ENCODE results near the gene KANSL1L. TPM values are rescaled to one million over a fixed set of nuclear protein-coding genes. Genes with fewer than 3 reads are reported as not detected.

KANSL1L gene
- total and polyA plus RNA-seq, 9 of the 15 experiments (the other 6 are each of a cell fraction or from before 2014, with no cell fraction given) = 1.3 to 6.7 (median 2.4) TPM

DNA sequence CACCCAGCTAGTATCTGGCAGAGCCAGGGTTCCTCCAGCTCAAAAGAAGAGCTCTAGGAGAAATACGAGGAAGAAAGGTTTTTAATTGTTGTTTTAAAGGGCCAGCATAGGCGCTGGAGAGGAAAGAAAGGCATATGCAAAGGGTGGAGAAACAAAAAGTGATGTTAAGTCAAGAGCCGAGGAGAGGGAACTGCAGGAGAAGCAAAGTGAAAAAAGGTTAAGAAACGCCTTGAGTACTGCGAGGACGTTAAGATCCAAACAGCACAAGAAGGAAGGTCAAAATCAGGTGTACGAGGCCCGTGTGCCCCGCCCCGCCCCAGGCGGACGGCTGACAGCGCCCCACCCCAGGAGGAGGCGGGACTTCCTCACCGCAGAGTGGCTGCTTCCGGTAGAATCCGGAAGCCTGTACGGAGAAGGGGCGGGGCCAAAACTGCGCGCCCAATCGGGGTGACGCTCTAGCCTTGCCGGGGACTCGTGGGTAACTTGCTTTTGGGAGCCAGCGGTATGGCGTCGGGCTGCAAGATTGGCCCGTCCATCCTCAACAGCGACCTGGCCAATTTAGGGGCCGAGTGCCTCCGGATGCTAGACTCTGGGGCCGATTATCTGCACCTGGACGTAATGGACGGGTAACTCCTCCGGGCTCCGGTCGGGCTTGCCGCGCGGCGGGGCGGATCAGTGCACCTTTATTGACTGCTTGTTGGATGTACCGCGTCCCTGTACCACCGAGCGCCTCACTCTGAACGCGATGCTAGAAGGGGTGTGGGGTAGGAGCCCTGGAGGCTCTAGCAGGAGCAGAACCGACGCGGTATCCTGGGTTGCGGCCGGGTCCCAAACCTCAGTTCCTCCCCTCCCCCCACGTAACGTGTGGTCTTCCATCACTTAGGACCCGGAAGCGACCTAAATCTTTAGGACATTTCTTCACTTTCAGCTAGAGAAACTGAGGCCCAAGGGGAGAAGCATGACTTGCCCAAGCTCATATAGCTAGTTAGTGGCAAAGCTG lies 168.8 kb downstream of the KANSL1L start, which contains the start of gene RPE (continued):
- TF ChIP-seq ZBTB40 (IDR thresholded peaks at IDR 0.05) (peak; percentile 95), ZBTB40 (CRISPR knock-in tag; IDR thresholded peaks at IDR 0.05) (no peak), SMC3 (conservative IDR thresholded peaks at IDR 0.05; ENCODE audit: insufficient read depth, low read depth, low read length) (no peak), RBBP5 (IDR thresholded peaks at IDR 0.05; ENCODE audit: borderline replicate concordance, insufficient read depth, low read length, poor library complexity, severe bottlenecking) (peak; percentile 67), RB1 (IDR thresholded peaks at IDR 0.05; ENCODE audit: low read depth) (peak; percentile 12; the same call in 1 of the 2 replicates), FUS (optimal IDR thresholded peaks at IDR 0.05; ENCODE audit: low read depth, low read length) (no peak), MEF2D (tag; conservative IDR thresholded peaks at IDR 0.05; ENCODE audit: low read depth) (no peak), PYGO2 (tag; IDR thresholded peaks at IDR 0.05) (no peak), ZNF431 (CRISPR knock-in tag; IDR thresholded peaks at IDR 0.05) (no peak), NFIC (IDR thresholded peaks at IDR 0.05) (no peak), NFXL1 (CRISPR knock-in tag; IDR thresholded peaks at IDR 0.05) (no peak), SP1 (CRISPR knock-in tag; IDR thresholded peaks at IDR 0.05) (peak; percentile 36; the same call in 1 of the 2 replicates), RBM34 (IDR thresholded peaks at IDR 0.05; ENCODE audit: borderline replicate concordance, insufficient read depth, low read length) (no peak)
- TF ChIP-seq, protein P1, sequence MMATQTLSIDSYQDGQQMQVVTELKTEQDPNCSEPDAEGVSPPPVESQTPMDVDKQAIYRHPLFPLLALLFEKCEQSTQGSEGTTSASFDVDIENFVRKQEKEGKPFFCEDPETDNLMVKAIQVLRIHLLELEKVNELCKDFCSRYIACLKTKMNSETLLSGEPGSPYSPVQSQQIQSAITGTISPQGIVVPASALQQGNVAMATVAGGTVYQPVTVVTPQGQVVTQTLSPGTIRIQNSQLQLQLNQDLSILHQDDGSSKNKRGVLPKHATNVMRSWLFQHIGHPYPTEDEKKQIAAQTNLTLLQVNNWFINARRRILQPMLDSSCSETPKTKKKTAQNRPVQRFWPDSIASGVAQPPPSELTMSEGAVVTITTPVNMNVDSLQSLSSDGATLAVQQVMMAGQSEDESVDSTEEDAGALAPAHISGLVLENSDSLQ (IDR thresholded peaks at IDR 0.05) = peak; percentile 76
- TF ChIP-seq, protein P2, sequence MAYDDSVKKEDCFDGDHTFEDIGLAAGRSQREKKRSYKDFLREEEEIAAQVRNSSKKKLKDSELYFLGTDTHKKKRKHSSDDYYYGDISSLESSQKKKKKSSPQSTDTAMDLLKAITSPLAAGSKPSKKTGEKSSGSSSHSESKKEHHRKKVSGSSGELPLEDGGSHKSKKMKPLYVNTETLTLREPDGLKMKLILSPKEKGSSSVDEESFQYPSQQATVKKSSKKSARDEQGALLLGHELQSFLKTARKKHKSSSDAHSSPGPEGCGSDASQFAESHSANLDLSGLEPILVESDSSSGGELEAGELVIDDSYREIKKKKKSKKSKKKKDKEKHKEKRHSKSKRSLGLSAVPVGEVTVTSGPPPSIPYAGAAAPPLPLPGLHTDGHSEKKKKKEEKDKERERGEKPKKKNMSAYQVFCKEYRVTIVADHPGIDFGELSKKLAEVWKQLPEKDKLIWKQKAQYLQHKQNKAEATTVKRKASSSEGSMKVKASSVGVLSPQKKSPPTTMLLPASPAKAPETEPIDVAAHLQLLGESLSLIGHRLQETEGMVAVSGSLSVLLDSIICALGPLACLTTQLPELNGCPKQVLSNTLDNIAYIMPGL (CRISPR knock-in tag; IDR thresholded peaks at IDR 0.05) = no peak

All from K562 (cell line).